Ovary (tissue), 3 donors: ENCODE results near the gene PANK1.

Experiments
- CTCF ChIP-seq, 3 donors: fragments of 450-650 bp in 2 of 3; fragments of 200-600 bp in 1 of 3; IDR thresholded peaks; one replicate each; pipeline versions ENCODE4 v1.5.1 to v1.8.0; 2016 to 2022; ENCODE audit warnings: antibody characterized with exemption in 3 of 3, mild to moderate bottlenecking in 1 of 3
- EP300 ChIP-seq: sonication (generic); formaldehyde crosslinking; IDR thresholded peaks from one replicate; pipeline ENCODE4 v1.6.1; 2017; ENCODE audit warnings: antibody characterized with exemption
- donor health status: DM: no; HTN: no; CAD: no.

GRCh38 chr10:89670926-89671325, 25.9 kb upstream of the PANK1 start:
- TF ChIP-seq CTCF (IDR thresholded peaks at IDR 0.05) (no peak), EP300 (no peak)
